ENCODE measurements around the gene ACOT9.

DNA sequence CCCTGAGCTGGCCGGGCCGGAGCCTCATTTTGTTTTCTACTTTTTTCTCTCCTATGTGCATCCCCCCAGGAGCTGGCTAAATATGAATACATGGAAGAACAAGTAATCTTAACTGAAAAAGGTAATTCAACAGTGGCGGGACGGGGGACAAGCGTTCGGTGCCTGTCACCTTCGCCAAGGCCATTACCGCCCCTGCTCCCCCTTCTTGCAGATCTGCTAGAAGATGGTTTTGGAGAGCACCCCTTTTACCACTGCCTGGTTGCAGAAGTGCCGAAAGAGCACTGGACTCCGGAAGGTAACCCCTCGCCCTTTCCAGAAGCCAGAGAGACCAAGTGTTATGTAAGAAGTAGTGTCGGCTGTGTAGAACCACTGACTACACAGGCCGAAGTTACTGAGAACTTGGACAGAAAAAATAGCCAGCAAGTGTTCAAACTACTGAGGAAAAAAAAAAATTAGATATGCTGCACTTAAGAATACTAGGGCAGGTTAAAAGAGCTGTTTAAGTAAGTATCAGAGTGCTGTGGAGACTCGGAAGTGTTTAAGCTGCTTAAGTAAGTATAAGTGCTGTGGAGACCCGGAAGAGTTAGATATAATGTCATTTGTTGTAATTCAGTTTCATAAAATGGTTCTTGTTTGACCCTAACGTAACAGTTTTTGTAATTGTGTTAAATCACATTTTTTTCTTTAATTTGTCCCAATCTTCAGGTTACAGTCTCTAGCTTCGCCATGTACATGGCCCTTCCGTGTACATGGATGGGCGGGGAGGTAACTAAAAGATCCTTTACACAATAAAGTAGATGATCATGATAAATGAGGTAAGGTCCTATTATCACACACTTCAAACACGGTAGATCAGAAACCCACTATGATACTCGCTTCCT, 40.8 kb upstream of the ACOT9 start:
- TF ChIP-seq, protein P1, sequence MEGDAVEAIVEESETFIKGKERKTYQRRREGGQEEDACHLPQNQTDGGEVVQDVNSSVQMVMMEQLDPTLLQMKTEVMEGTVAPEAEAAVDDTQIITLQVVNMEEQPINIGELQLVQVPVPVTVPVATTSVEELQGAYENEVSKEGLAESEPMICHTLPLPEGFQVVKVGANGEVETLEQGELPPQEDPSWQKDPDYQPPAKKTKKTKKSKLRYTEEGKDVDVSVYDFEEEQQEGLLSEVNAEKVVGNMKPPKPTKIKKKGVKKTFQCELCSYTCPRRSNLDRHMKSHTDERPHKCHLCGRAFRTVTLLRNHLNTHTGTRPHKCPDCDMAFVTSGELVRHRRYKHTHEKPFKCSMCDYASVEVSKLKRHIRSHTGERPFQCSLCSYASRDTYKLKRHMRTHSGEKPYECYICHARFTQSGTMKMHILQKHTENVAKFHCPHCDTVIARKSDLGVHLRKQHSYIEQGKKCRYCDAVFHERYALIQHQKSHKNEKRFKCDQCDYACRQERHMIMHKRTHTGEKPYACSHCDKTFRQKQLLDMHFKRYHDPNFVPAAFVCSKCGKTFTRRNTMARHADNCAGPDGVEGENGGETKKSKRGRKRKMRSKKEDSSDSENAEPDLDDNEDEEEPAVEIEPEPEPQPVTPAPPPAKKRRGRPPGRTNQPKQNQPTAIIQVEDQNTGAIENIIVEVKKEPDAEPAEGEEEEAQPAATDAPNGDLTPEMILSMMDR (IDR thresholded peaks at IDR 0.05; ENCODE audit: poor library complexity, severe bottlenecking) = no peak
- TF ChIP-seq EZH2 (IDR thresholded peaks at IDR 0.05; ENCODE audit: borderline replicate concordance, insufficient read depth, low read length, poor library complexity, severe bottlenecking) (no peak), SMC3 (conservative IDR thresholded peaks at IDR 0.05; ENCODE audit: poor library complexity) (no peak), EP300 (conservative IDR thresholded peaks at IDR 0.05; ENCODE audit: poor library complexity, severe bottlenecking) (no peak)
- TF ChIP-seq, protein P2, sequence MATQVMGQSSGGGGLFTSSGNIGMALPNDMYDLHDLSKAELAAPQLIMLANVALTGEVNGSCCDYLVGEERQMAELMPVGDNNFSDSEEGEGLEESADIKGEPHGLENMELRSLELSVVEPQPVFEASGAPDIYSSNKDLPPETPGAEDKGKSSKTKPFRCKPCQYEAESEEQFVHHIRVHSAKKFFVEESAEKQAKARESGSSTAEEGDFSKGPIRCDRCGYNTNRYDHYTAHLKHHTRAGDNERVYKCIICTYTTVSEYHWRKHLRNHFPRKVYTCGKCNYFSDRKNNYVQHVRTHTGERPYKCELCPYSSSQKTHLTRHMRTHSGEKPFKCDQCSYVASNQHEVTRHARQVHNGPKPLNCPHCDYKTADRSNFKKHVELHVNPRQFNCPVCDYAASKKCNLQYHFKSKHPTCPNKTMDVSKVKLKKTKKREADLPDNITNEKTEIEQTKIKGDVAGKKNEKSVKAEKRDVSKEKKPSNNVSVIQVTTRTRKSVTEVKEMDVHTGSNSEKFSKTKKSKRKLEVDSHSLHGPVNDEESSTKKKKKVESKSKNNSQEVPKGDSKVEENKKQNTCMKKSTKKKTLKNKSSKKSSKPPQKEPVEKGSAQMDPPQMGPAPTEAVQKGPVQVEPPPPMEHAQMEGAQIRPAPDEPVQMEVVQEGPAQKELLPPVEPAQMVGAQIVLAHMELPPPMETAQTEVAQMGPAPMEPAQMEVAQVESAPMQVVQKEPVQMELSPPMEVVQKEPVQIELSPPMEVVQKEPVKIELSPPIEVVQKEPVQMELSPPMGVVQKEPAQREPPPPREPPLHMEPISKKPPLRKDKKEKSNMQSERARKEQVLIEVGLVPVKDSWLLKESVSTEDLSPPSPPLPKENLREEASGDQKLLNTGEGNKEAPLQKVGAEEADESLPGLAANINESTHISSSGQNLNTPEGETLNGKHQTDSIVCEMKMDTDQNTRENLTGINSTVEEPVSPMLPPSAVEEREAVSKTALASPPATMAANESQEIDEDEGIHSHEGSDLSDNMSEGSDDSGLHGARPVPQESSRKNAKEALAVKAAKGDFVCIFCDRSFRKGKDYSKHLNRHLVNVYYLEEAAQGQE (IDR thresholded peaks at IDR 0.05; ENCODE audit: borderline replicate concordance) = no peak
